ENCODE measurements around the gene E4F1. TPM values are rescaled to one million over a fixed set of nuclear protein-coding genes. Genes with fewer than 3 reads are reported as not detected.

E4F1 gene
- total and polyA plus RNA-seq, 10 of the 15 experiments (the other 5 are each of a cell fraction or from before 2014, with no cell fraction given) = 0.23 to 36.5 (median 14.5) TPM

GRCh38 chr16:2223942-2224486, 623 bp downstream of the E4F1 start:
- POLR2A ChIA-PET = no interaction called here
- TF ChIP-seq HDAC6 (IDR thresholded peaks at IDR 0.05; ENCODE audit: unreplicated experiment) (no peak), KLF5 (IDR thresholded peaks at IDR 0.05; ENCODE audit: partially characterized antibody) (no peak), LARP7 (IDR thresholded peaks at IDR 0.05) (0 out of 2 replicates have a peak, but pooled peaks have one; percentile 9), CTCF (IDR thresholded peaks at IDR 0.05 in 2 of 3, conservative IDR thresholded peaks at IDR 0.05 in 1 of 3; ENCODE audit: control insufficient read depth in 2 of 3, extremely low read depth in 1 of 3, insufficient read depth in 1 of 3, low read depth in 3 of 3, low read length in 3 of 3) (peak in 2 of 3 experiments; percentile 11 to 35; a peak in 2 of 6 replicates), SMARCA5 (IDR thresholded peaks at IDR 0.05) (0 out of 2 replicates have a peak, but pooled peaks have one; percentile 8), NKRF (conservative IDR thresholded peaks at IDR 0.05) (0 out of 2 replicates have a peak, but pooled peaks have one; percentile 11), STAT3 (IDR thresholded peaks at IDR 0.05; ENCODE audit: low read depth, low read length) (no peak), ATF7 (IDR thresholded peaks at IDR 0.05; ENCODE audit: low read depth) (no peak), SPI1 (IDR thresholded peaks at IDR 0.05; ENCODE audit: borderline replicate concordance, insufficient read depth, low read depth, low read length) (no peak), ZNF592 (IDR thresholded peaks at IDR 0.05) (no peak), ZNF622 (IDR thresholded peaks at IDR 0.05) (no peak)

More at GRCh38 chr16:2223942-2224486, 623 bp downstream of the E4F1 start:
- H4K20me1 ChIP-seq (ENCODE audit: control insufficient read depth, insufficient read depth) = no peaks in the 10 kb centered on the region
- ChIA-PET SMC1A (ENCODE audit: uncharacterized antibody, unreplicated experiment) (no interaction called here), RAD21 (ENCODE audit: unreplicated experiment) (no interaction called here), CTCF (interaction anchor here (1.3 kb wide), 1 partner anchor 28 kb away, joined by 3 read pairs; no protein-coding TSS in a partner anchor)
- H3K9me3 ChIP-seq (replicated peaks; ENCODE audit: control insufficient read depth, insufficient read depth, low read length) = no peaks in the 10 kb centered on the region
- H3K27ac ChIP-seq (ENCODE audit: control insufficient read depth, insufficient read depth) = peak overlapping the region; percentile 78
- H3K27me3 ChIP-seq (replicated peaks in 1 of 2; ENCODE audit: control insufficient read depth in 2 of 2, insufficient read depth in 2 of 2, low read length in 1 of 2) = no peaks in the 10 kb centered on the region
- peak overlapping the region; percentile 87 for H3K9ac ChIP-seq (ENCODE audit: control insufficient read depth, insufficient read depth, low read length)
- BruUV-seq (replicated peaks) = TSS peak; percentile 77
- DNase-seq (ENCODE audit: low read depth, low spot score) (no peak), ATAC-seq (peak; percentile 61), FAIRE-seq (no peak)
- H3K36me3 ChIP-seq (ENCODE audit: control insufficient read depth in 2 of 2, insufficient read depth in 2 of 2, low read length in 1 of 2) = peaks cover 4 to 6% of the 10 kb centered on the region in 2 experiments; a peak in 3 of 4 replicates
- H3K4me2 ChIP-seq (ENCODE audit: control insufficient read depth, insufficient read depth) = peak overlapping the region; percentile 40
- peak overlapping the region; percentile 96 for H3K4me3 ChIP-seq
- H2AFZ ChIP-seq (ENCODE audit: control insufficient read depth, low read depth, low read length) = peak overlapping the region; percentile 85
- WGBS (ENCODE audit: insufficient coverage, insufficient replicate concordance, low lambda C conversion rate, missing lambda C conversion rate) = 3% methylated on average over 20 of the region's 22 CpGs
- H3K4me1 ChIP-seq (ENCODE audit: control insufficient read depth, insufficient read depth, low read length) = peaks cover 5% of the 10 kb centered on the region; the same call in 1 of the 2 replicates
- in situ Hi-C loops (cut with MboI) (no loop called here), intact Hi-C loops (cut with micrococcal nuclease; ENCODE audit: unreplicated experiment) (loop anchor here (2.0 kb wide), 1 partner anchor 27 kb away; the partner anchor contains the start of gene ECI1)
- peaks cover 27% of the 10 kb centered on the region for H3K79me2 ChIP-seq (ENCODE audit: control insufficient read depth, insufficient read depth, low read length)
